Measurements from ENCODE around the gene SETD1B. TPM values are rescaled to one million over a fixed set of nuclear protein-coding genes. Genes with fewer than 3 reads are reported as not detected.

SETD1B gene
- total RNA-seq, 6 donors from 2014 or later = 9.3 to 47.1 (median 20.4) TPM

GRCh38 chr12:121828306-121828705 lies 24.5 kb downstream of the SETD1B start:
- H3K4me1 ChIP-seq = no peaks in the 10 kb centered on the region
- TF ChIP-seq EP300 (IDR thresholded peaks at IDR 0.05) (no peak), CTCF (IDR thresholded peaks at IDR 0.05) (no peak), POLR2AphosphoS5 (IDR thresholded peaks at IDR 0.05) (no peak)
- no peak overlapping the region for H3K27ac ChIP-seq
- H3K4me3 ChIP-seq = no peak overlapping the region
- ATAC-seq (ENCODE audit: low FRiP score in 2 of 2) = no peak
- H3K36me3 ChIP-seq = peaks cover 28 to 91% (median 58%) of the 10 kb centered on the region in 4 donors
- 96% methylated on average over 8 of the region's 8 CpGs for WGBS, 2 donors
- DNase-seq = no peak
- H3K9me3 ChIP-seq = no peaks in the 10 kb centered on the region
- H3K27me3 ChIP-seq = no peaks in the 10 kb centered on the region

- DNase-seq = no peak
- 88 to 90% methylated on average over 9 of the region's 9 CpGs for WGBS, 2 donors
- TF ChIP-seq EP300 (IDR thresholded peaks at IDR 0.05) (no peak), CTCF (IDR thresholded peaks at IDR 0.05) (no peak), POLR2A (IDR thresholded peaks at IDR 0.05) (no peak), POLR2AphosphoS5 (IDR thresholded peaks at IDR 0.05) (no peak)
- no peaks in the 10 kb centered on the region for H3K27me3 ChIP-seq
- no peaks in the 10 kb centered on the region for H3K4me1 ChIP-seq
- no peak for ATAC-seq (ENCODE audit: low FRiP score in 2 of 2)
- H3K4me3 ChIP-seq = no peak overlapping the region
- no peaks in the 10 kb centered on the region for H3K9me3 ChIP-seq
- H3K27ac ChIP-seq = no peak overlapping the region
- H3K36me3 ChIP-seq = peaks cover 22 to 86% (median 53%) of the 10 kb centered on the region in 4 donors
These were observed 25.0 kb downstream of the SETD1B start for GRCh38 chr12:121828826-121829225.

GRCh38 chr12:121829250-121829918 lies 25.6 kb downstream of the SETD1B start:
- H3K36me3 ChIP-seq = peaks cover 22 to 80% (median 50%) of the 10 kb centered on the region in 4 donors
- 86 to 87% methylated on average over 6 to 7 of the region's 7 CpGs for WGBS, 2 donors
- DNase-seq = peak in 1 of 2 donors; percentile 59

GRCh38 chr12:121830134-121830533 lies 26.3 kb downstream of the SETD1B start:
- TF ChIP-seq EP300 (IDR thresholded peaks at IDR 0.05) = no peak
- no peak for TF ChIP-seq POLR2A (IDR thresholded peaks at IDR 0.05)

More at GRCh38 chr12:121829250-121829918, 25.6 kb downstream of the SETD1B start:
- H3K4me1 ChIP-seq = no peaks in the 10 kb centered on the region
- no peak overlapping the region for H3K4me3 ChIP-seq
- no peaks in the 10 kb centered on the region for H3K27me3 ChIP-seq
- no peaks in the 10 kb centered on the region for H3K9me3 ChIP-seq
- ATAC-seq (ENCODE audit: low FRiP score in 2 of 2) = no peak
- TF ChIP-seq POLR2A (IDR thresholded peaks at IDR 0.05) (no peak), CTCF (IDR thresholded peaks at IDR 0.05) (no peak), EP300 (IDR thresholded peaks at IDR 0.05) (no peak), POLR2AphosphoS5 (IDR thresholded peaks at IDR 0.05) (no peak)
- no peak overlapping the region for H3K27ac ChIP-seq

GRCh38 chr12:121830588-121831265 lies 26.9 kb downstream of the SETD1B start:
- Histone ChIP-seq H3K27ac (no peak overlapping the region), H3K4me1 (no peaks in the 10 kb centered on the region), H3K36me3 (peaks cover 22 to 70% (median 47%) of the 10 kb centered on the region in 4 donors), H3K9me3 (no peaks in the 10 kb centered on the region), H3K27me3 (no peaks in the 10 kb centered on the region), H3K4me3 (no peak overlapping the region)
- TF ChIP-seq CTCF (IDR thresholded peaks at IDR 0.05) = no peak
- TF ChIP-seq POLR2AphosphoS5 (IDR thresholded peaks at IDR 0.05) = no peak
- TF ChIP-seq EP300 (IDR thresholded peaks at IDR 0.05) = no peak
- TF ChIP-seq POLR2A (IDR thresholded peaks at IDR 0.05) = no peak
- ATAC-seq (ENCODE audit: low FRiP score in 2 of 2) (no peak), DNase-seq (peak in 1 of 2 donors; percentile 59)
- 89 to 94% methylated on average over 25 to 28 of the region's 29 CpGs for WGBS, 2 donors

More at GRCh38 chr12:121830134-121830533, 26.3 kb downstream of the SETD1B start:
- ATAC-seq (ENCODE audit: low FRiP score in 2 of 2) (peak in 1 of 2 donors; percentile 24), DNase-seq (peak in 1 of 2 donors; percentile 72)
- Histone ChIP-seq H3K27ac (no peak overlapping the region), H3K27me3 (no peaks in the 10 kb centered on the region), H3K9me3 (no peaks in the 10 kb centered on the region), H3K4me1 (no peaks in the 10 kb centered on the region), H3K4me3 (no peak overlapping the region), H3K36me3 (peaks cover 22 to 73% (median 48%) of the 10 kb centered on the region in 4 donors)
- 91 to 94% methylated on average over 14 to 19 of the region's 23 CpGs for WGBS, 2 donors
